ENCODE results near the gene CNTN5. TPM values are rescaled to one million over a fixed set of nuclear protein-coding genes. Genes with fewer than 3 reads are reported as not detected.

Gene CNTN5
- total RNA-seq, 2 donors from 2014 or later, result 0.85 to 4.2 TPM

DNA sequence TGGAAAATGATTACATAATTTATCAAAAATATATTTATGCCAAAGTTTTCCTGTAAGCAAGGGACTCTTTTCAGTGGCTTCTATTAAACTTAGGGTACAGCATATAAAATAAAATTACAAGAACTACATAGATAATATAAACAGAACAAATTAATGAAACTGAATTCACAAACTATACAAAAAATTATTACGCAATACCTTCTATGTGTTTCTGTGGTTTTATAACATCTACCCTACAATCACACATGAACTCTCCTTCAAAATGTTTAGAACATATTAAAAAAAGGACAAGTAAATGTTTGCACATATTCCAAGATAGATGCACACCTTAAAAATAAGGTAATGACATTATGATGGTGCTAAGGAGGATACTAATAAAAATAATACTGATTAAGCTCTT lies 235.9 kb downstream of the CNTN5 start:
- no peaks in the 10 kb centered on the region for H3K9me3 ChIP-seq

DNA sequence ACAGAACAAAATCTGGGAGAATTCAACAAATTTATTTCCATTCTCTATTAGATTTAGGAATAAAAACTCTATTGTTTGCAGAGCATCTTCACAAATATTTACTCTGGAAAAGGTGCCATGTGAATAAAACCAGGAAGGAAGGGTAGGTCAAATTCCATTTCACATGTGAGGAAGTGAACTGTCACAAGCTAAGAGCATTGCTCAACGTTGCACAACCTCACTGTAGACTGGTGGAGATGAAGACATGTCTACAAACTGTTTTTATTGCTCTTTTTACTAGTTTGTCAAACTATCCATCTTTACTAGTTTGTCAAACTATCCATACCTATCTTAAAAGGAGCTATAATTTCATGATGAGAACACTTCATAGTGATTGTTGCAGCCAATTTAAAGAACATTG lies 236.4 kb downstream of the CNTN5 start:
- Histone ChIP-seq H3K36me3 (no peaks in the 10 kb centered on the region), H3K27me3 (replicated peaks; ENCODE audit: insufficient read depth) (no peaks in the 10 kb centered on the region), H3K4me3 (no peak overlapping the region), H3K4me1 (ENCODE audit: control insufficient read depth in 1 of 2, low read depth in 2 of 2) (no peaks in the 10 kb centered on the region), H3K27ac (no peak overlapping the region), H3K9me3 (no peaks in the 10 kb centered on the region)
- ATAC-seq (ENCODE audit: insufficient number of reproducible peaks, low FRiP score, low read depth) (no peak), DNase-seq (ENCODE audit: low spot score) (no peak)
- TF ChIP-seq, protein P1, sequence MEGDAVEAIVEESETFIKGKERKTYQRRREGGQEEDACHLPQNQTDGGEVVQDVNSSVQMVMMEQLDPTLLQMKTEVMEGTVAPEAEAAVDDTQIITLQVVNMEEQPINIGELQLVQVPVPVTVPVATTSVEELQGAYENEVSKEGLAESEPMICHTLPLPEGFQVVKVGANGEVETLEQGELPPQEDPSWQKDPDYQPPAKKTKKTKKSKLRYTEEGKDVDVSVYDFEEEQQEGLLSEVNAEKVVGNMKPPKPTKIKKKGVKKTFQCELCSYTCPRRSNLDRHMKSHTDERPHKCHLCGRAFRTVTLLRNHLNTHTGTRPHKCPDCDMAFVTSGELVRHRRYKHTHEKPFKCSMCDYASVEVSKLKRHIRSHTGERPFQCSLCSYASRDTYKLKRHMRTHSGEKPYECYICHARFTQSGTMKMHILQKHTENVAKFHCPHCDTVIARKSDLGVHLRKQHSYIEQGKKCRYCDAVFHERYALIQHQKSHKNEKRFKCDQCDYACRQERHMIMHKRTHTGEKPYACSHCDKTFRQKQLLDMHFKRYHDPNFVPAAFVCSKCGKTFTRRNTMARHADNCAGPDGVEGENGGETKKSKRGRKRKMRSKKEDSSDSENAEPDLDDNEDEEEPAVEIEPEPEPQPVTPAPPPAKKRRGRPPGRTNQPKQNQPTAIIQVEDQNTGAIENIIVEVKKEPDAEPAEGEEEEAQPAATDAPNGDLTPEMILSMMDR (IDR thresholded peaks at IDR 0.05), result no peak

More for the DNA sequence above, 235.9 kb downstream of the CNTN5 start:
- Histone ChIP-seq H3K27ac (no peak overlapping the region), H3K4me1 (ENCODE audit: control insufficient read depth in 1 of 2, low read depth in 2 of 2) (no peaks in the 10 kb centered on the region), H3K36me3 (no peaks in the 10 kb centered on the region), H3K27me3 (replicated peaks; ENCODE audit: insufficient read depth) (no peaks in the 10 kb centered on the region), H3K4me3 (no peak overlapping the region)
- ATAC-seq (ENCODE audit: insufficient number of reproducible peaks, low FRiP score, low read depth) (no peak), DNase-seq (ENCODE audit: low spot score) (no peak)
- TF ChIP-seq, protein P1 (IDR thresholded peaks at IDR 0.05), result no peak

DNA sequence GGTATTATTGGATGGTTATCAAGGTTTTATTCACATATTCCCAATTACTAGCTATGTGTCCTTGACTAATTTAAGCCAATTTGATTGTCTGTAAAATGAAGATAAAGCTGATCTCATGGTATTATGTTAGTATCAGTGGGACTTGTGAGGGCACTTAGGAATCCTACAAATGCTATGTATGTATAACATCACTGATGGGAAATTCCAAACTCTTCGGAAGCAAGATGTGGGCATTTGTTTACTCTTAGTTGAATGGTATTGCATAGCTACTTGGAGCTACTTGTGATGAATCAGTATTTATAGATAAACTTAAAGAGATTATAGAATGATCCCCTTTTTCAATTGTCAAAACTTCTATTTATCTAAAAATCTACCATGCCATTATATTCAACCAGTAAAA lies 239.9 kb downstream of the CNTN5 start:
- Histone ChIP-seq H3K36me3 (no peaks in the 10 kb centered on the region), H3K27ac (no peak overlapping the region), H3K4me3 (no peak overlapping the region), H3K9me3 (no peaks in the 10 kb centered on the region), H3K27me3 (replicated peaks; ENCODE audit: insufficient read depth) (no peaks in the 10 kb centered on the region), H3K4me1 (ENCODE audit: control insufficient read depth in 1 of 2, low read depth in 2 of 2) (no peaks in the 10 kb centered on the region)
- DNase-seq (ENCODE audit: low spot score) (no peak), ATAC-seq (ENCODE audit: insufficient number of reproducible peaks, low FRiP score, low read depth) (no peak)
- TF ChIP-seq, protein P1 (IDR thresholded peaks at IDR 0.05), result no peak

DNA sequence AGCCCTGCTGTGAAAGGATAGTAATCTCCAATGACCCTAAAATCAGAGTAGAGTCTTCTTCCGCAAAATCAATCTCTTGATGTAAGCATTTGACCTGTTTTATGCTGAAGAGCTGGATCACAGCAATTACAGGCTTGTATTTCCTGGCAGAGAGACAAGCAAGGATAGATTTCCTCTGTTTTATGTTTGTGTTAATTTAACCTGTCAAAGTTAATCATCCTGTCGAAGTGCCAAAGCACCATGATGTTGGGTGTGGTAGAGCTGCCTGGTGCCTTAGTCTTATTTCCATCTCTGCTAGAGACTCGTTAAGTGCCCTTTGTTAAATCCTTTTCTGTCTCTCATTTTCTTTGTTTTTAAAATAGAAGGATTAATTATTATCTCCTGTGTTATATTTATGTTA lies 248.1 kb downstream of the CNTN5 start:
- DNase-seq (ENCODE audit: low spot score) (no peak), ATAC-seq (ENCODE audit: insufficient number of reproducible peaks, low FRiP score, low read depth) (no peak)
- H3K4me3 ChIP-seq, result no peak overlapping the region
- TF ChIP-seq, protein P1 (IDR thresholded peaks at IDR 0.05), result no peak
- no peaks in the 10 kb centered on the region for H3K4me1 ChIP-seq (ENCODE audit: control insufficient read depth in 1 of 2, low read depth in 2 of 2)
- no peaks in the 10 kb centered on the region for H3K36me3 ChIP-seq
- no peaks in the 10 kb centered on the region for H3K27me3 ChIP-seq (replicated peaks; ENCODE audit: insufficient read depth)
- H3K9me3 ChIP-seq, result no peaks in the 10 kb centered on the region
- H3K27ac ChIP-seq, result no peak overlapping the region

DNA sequence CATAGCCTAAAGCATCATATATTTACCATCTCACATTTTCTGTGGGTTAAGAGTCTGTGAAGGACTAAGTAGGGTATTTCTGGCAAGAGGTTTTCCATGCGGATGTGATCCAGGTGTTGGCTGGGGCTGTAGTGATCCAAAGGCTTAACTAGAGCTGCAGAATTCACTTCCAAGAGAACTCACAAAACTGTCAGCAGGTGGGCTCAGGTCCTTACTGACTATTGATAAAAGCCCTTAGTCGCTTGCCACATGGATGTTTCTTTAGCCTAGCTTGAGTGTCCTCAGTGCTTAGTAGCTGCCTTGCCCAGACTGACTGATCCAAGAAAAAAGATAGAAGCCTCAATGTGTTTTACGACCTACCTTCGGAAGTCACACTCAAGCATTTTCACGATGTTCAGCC lies 250.8 kb downstream of the CNTN5 start:
- Histone ChIP-seq H3K27me3 (replicated peaks; ENCODE audit: insufficient read depth) (no peaks in the 10 kb centered on the region), H3K36me3 (no peaks in the 10 kb centered on the region), H3K27ac (no peak overlapping the region), H3K4me3 (no peak overlapping the region), H3K9me3 (no peaks in the 10 kb centered on the region), H3K4me1 (ENCODE audit: control insufficient read depth in 1 of 2, low read depth in 2 of 2) (no peaks in the 10 kb centered on the region)
- ATAC-seq (ENCODE audit: insufficient number of reproducible peaks, low FRiP score, low read depth) (no peak), DNase-seq (ENCODE audit: low spot score) (no peak)
- TF ChIP-seq, protein P1 (IDR thresholded peaks at IDR 0.05), result no peak

All from thoracic aorta (tissue), 2 donors.